HL-60 (cell line): ENCODE results near the gene ATXN7L1.

Experiments used
- DNase-seq, 2 experiments: peaks; one replicate each; pipeline ENCODE4 v3.0.0-alpha.2; 2010 to 2020; ENCODE audit warnings: low read depth in 1 of 2, low spot score in 1 of 2
- H3K27ac ChIP-seq: fragments of 250-450 bp; sonication (Bioruptor Pico); replicated peaks from 2 replicates; pipeline ENCODE4 v1.5.1; 2020; ENCODE audit warnings: mild to moderate bottlenecking, moderate library complexity
- H3K27me3 ChIP-seq: fragments of 250-450 bp; sonication (Bioruptor Pico); 2 replicates; pipeline ENCODE4 v1.5.1; 2021; ENCODE audit warnings: mild to moderate bottlenecking, moderate library complexity; ENCODE audit not compliant: insufficient read depth, poor library complexity, severe bottlenecking
- H3K4me3 ChIP-seq: replicated peaks from 2 replicates; pipeline ENCODE4 v1.5.1; 2011; ENCODE audit warnings: mild to moderate bottlenecking, control low read depth, low read length; ENCODE audit not compliant: insufficient read depth
- CTCF ChIP-seq: IDR thresholded peaks from one replicate; pipeline ENCODE4 v1.5.1; 2011; ENCODE audit warnings: low read length, control low read depth, inconsistent platforms; ENCODE audit not compliant: insufficient read depth
- GABPA ChIP-seq: IDR thresholded peaks from 2 replicates; pipeline ENCODE4 v1.6.1; 2012; ENCODE audit warnings: low read depth
- POLR2AphosphoS5 ChIP-seq: IDR thresholded peaks from 2 replicates; pipeline ENCODE4 v1.6.1; 2012; ENCODE audit warnings: low read depth
- REST ChIP-seq: IDR thresholded peaks from 2 replicates; pipeline ENCODE4 v1.6.1; 2012; ENCODE audit warnings: low read depth; ENCODE audit not compliant: insufficient replicate concordance
- SPI1 ChIP-seq: IDR thresholded peaks from 2 replicates; pipeline ENCODE4 v1.6.1; 2012; ENCODE audit warnings: low read depth, mild to moderate bottlenecking, borderline replicate concordance

Gene ATXN7L1

GRCh38 chr7:105814481-105814880, 61.9 kb downstream of the ATXN7L1 start:
- H3K27me3 ChIP-seq: no peaks in the 10 kb centered on the region
- no peak overlapping the region for H3K27ac ChIP-seq
- H3K4me3 ChIP-seq: no peak overlapping the region
- DNase-seq: no peak
- no peak for TF ChIP-seq REST
- no peak for TF ChIP-seq CTCF

- TF ChIP-seq REST (no peak), CTCF (no peak), POLR2AphosphoS5 (no peak), SPI1 (no peak), GABPA (no peak)
- no peak for DNase-seq
- Histone ChIP-seq H3K27ac (no peak overlapping the region), H3K27me3 (no peaks in the 10 kb centered on the region), H3K4me3 (no peak overlapping the region)
These were observed 65.1 kb downstream of the ATXN7L1 start for GRCh38 chr7:105811189-105811847.

GRCh38 chr7:105810556-105810955, 65.8 kb downstream of the ATXN7L1 start:
- DNase-seq: no peak
- no peak overlapping the region for H3K4me3 ChIP-seq
- no peaks in the 10 kb centered on the region for H3K27me3 ChIP-seq
- H3K27ac ChIP-seq: no peak overlapping the region
- no peak for TF ChIP-seq SPI1
- no peak for TF ChIP-seq GABPA
- TF ChIP-seq REST: no peak
- TF ChIP-seq POLR2AphosphoS5: no peak
- no peak for TF ChIP-seq CTCF
